ENCODE results near the gene ABLIM3.

Gene ABLIM3

DNA sequence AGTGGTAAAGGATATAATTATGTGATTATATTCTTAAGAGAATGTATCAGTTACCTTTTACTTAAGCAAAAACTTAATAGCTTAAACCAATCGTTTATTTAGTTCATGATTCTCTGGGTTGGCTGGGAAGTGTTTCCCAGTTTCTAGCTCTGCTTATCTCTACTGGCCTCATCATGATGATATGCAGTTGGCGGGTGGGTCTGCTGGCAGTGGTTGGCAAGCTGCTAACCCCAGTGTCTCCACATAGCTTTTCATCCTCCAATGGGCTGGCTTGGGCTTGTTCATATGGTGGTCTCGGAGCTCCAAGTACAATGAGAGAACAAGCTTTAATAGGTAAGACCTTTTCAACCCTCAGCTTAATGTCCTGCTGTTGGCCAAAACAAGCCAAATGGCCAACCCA lies 43.8 kb downstream of the ABLIM3 start:
- DNase-seq, result no peak

DNA sequence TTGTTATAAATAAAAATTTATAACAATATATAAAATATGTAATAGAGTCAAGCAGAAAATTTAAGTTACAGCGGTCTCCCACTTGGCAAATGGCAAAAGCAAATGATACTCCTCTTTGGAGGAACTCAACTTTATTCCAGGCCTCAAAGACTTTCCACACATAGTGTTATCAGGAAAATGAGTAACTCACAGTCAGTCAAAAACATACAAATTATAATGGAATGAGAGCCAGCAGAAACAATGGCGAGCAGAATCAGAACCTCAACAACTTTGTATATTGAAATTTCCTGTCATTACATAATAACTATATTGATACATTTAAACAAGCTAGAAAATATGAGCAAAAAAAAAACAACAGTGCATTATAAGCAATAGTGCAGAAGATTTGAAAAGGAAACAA lies 45.2 kb downstream of the ABLIM3 start:
- no peak for DNase-seq

DNA sequence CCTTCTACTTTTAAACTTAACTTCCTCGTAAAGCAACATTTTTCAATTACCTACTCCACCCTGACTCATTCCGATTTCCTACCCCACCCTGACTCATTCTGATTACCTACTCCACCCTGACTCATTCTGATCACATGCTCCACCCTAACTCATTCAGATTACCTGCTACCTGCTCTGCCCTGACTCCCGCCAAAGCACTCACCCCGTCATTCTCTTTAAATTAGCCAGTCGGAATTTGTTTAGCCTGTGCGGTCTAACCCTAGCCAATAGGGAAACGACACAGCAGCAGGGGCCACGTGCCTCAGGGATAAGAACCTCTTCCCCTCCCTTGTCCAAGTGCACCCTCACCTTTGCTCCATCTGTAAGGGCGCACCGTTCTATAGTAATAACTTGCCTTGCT lies 46.3 kb downstream of the ABLIM3 start:
- DNase-seq, result peak in 9 of 56 donors; percentile 3 to 43 (median 20)

DNA sequence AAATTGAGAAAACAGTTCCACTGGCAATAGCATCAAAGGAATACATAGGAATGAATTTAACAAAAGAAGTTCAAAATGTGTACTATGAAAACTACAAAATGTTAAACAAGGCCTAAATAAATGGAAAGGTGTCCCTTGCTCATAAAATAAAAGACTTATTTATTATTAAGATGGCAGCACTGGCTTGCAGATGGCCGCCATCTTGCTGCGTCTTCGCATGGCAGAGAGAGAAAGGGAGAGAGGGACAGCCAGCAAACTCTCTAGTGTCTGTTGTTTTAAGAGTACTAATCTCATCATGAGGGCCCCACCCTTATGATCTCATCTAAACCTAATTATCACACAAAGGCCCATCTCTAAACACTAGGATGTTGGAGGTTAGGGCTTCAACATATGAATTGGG lies 47.1 kb downstream of the ABLIM3 start:
- no peak for DNase-seq

DNA sequence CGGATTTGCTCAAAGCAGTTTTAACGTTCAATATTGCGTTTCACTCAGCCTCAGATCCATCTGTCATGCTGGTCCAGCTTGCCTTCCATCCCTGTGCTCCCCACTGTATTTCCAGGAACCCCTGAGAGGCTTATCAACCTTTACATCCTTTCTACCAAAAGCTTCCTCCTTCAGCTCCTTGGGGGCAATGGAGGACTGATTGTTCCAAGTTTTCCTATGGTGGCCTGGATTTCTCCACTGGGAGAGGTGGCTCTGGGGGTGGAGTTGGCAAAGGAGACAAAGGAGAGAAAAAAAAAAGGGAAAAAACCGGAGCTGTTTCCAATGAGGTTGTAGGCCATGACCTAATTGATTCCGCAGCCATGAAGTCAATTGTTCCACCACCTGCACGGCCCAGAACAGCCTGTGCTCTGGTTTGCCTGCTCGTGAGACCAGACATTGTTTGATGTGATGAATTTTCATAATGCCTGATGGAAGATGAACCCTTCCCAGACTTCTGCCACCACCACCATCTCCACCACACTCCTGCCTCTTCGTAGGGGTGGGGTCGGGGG lies 54.1 kb downstream of the ABLIM3 start:
- no peak for DNase-seq

DNA sequence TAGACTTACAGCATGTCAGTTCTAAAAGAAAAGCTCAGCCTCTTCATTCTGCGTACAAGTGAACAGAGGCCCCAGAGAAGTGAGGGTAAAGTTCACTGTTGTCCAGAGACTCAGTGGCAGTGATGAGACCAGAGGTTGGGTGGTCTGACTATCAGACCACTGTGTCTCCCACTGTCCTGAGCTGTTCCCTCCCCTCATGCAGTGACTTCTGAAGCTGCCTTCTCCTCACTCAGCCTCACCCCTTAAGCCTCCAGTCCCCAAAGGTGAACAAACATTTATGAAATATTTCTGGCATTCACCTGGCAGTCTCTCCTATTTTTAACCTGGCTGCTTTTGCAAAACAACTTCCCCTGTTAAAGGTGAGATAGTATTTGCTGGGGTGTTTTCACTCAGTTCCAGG lies 54.7 kb downstream of the ABLIM3 start:
- no peak for DNase-seq

DNA sequence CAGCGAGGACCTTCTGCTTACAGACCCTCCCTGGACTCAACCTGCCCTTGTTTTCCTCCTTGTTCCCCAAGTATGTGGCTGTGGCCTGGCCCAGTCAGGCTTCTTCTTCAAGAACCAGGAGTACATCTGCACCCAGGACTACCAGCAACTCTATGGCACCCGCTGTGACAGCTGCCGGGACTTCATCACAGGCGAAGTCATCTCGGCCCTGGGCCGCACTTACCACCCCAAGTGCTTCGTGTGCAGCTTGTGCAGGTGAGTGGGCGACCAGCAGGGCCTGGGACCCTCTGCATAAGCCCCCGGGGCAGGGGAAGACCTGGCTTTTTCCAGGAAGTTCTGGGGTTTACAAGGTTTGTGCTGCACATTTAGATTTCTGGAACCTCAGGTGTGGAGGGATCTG lies 56.9 kb downstream of the ABLIM3 start:
- DNase-seq, result no peak

DNA sequence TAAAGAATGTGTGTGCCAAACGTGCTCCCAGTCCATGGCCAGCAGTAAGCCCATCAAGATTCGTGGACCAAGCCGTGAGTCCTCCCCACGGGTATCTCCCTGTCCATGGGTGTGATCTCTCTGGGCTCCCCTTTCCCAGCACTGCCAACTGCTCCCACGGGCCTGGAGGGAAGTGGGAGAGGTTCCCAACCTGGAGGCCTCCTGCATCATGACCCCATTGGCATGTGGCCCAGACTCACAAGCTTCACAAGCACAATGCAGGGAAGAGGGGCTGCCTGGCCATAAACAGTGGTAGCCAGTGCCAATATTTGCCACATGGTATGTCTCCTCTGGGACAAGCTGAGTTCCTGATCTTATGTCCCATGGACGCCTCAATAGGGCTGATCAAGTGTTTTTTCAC lies 59.1 kb downstream of the ABLIM3 start:
- no peak for DNase-seq

DNA sequence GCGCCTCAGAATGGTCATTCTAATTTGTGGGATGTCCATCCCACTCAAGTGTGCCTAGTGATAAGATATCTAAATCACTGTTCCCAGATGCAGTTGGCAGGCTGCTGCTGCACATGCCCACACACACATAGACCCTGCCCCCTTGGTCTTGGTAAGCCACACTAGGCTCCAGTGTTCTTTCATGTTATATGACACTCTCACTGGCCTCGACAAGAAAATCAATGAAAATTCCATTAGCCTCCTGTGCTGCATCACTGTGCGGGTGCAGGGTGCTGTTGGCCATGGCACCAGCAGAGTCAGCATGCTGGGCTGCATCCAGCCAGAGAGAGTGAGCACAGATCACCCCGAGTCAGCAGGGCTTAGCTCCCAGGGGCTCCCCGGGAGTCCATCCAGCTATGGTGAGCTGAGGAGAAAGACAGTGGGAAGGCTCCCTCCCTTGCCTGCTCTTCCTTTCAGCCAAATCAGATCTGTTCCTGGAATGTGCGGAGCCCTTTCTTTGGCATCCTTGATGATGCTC lies 59.9 kb downstream of the ABLIM3 start:
- no peak for DNase-seq

DNA sequence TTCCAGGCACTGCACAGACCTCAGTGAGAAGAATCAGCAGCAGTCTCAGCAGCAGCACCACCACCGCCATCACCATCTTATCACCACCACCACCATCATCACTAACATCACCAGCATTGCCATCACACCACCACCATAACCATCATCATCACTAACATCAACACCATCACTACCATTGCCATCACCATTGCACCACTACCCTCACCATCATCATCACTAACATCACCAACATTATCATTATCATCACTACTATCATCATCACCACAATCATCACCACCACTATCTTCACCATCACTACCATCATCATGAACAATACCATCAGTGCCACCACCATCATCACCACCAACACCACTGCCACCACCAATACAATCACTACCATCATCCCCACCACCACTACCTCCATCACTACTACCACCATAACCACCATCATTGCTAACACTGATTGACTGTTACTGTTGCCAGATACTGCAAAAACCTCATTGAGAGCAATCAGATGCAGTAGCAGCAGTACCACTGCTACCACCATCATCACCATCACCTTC lies 61.7 kb downstream of the ABLIM3 start:
- DNase-seq, result no peak

DNA sequence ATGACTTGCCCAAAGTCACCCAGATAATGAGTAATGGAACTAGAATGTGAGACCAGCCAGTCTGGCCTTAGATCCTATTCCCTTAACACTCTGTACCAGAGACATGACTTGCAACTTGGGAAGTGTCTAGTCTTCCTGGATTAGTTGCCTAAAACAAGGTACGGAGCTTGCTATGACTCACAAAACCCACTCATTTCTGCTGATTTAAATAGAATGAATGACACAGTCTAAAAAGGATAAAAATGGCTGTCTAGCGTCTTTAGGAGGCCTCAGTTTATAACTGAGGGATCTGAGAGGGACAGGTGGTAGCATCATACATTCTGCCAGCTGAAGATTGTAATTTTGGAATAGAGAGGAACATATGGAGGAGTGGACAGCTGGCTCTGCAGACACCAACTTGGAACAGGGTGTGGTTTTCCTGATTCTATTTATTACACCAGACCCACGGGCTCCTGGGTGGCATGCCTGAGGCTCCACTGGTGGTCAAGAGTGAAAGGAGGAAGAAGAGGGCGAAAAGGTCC lies 62.7 kb downstream of the ABLIM3 start:
- DNase-seq, result peak in 2 of 56 donors; percentile 15 to 30

DNA sequence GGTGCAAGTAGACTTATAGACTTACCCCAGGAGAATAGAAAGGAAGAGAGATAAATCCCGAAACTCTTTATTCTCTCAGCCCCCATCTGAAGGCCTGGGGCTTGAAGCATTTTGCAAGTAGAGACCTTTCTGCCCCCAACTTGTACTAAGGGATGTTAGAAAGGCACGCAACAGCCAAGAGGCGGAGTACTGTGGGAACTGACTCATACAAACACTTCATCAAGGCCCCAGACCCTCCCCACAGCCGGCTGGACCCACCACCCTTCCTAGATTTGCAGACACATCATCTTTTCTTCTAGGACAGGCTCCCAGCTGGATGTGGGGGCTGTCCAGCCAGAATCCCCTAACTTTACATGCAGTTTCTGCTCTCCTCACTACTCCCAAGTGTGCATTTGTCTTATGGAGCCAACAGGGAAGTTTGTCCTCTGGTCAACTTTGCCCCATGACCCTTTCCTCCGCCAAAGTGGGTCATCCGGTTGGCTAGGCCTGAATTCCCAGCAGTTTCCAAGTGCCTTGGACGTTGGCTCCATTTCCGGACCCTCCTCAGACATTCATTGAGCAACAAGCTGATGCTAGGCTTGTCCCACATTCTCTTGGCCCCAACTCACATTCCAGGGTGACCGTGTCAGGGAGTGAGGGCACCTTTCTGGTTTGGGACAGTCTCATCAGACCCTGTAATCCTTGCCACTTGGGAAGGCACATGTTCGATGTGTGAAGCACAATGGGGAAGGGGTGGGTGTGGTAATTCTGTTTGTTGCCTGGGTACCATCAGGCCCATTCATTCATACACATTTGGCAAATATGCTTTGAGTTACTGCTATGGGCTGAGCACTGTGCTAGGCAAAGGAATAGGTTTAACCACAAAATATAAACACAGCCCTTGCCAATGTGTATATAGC lies 64.6 kb downstream of the ABLIM3 start:
- peak in 1 of 56 donors; percentile 17 for DNase-seq

DNA sequence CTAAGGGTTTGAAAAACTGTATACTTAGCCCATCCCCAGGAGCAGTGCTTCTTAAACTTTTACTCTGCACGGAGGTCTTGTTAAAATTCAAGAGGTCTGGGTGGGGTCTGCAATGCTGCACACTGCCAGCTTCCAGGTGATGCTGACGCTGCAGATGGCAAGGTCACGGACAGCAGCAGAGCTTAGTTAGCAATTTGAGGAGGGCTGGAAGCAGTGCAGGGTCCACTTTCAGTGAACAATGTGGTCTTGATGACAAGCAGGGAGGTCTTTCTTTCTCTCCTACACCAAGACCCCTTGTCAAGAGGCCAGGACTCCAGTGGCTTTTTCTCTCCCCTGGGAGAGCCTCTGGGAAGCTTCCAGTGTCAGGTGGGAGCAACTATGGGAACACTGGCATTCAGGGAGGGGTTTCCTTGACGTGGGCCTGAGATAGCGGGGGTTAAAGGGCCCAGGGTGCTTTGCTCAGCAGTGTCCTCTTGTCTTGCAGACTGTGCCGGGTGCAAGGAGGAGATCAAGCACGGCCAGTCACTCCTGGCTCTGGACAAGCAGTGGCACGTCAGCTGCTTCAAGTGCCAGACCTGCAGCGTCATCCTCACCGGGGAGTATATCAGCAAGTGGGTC lies 65.3 kb downstream of the ABLIM3 start:
- DNase-seq, result no peak

DNA sequence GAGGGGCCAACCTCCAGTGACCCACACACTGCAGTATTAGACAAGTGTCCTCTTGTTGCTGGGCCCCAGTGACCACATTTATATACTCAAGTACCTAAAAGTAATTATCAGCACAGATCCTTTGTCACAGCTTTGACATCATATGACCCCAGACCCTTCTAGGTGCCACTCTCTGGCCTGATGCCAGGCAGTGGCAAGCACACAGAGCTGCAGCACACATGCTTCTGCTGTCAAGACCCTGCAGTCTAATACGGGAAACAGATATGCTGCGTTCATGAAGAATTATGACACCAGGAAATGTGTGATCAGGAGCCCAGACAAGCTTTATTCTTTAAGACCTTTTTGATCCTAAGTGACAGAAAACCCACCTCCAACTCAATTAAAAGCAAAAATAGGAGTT lies 66.5 kb downstream of the ABLIM3 start:
- DNase-seq, result no peak

DNA sequence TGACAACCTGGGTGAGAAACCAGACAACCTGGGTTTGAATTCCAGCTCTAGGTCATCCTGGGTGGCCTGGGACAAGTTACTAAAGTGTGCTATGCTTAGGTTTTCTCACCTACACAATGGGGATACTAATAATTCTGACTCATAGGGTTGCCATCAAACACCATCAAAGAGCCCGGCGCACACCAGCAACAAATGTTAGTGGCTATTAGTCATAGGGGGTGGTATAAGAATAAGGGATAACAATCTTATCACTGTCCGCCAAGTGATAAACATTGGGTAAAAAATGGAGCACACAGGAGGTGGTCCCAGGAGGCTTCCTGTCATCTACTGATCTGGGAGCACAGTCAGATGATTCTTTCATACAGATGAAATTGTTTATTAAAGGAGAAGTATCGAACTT lies 68.9 kb downstream of the ABLIM3 start:
- DNase-seq, result no peak

DNA sequence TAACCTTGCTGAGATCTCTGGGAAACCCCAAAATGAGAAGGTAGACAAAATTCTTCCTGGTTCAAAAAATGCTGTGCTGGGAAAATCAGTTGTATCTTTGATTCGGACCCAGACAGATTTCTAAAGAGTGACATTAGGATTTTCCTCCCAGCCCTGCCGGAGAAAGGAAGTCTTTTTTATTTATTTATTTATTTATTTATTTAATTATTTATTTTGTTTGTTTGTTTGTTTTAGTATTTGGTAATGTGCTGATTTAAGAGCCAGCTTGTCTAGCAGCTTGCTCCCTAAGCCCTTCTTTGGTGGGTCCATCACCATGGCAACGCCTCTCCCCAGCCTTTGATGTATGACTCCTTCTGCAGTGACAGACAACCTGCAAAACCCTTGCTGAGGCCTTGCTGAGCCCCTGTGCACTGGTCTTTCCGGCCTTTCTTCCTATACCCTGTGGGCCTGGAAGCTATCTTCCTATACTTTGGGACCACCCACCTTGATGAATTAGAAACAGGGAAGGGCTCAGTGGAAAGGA lies 69.7 kb downstream of the ABLIM3 start:
- DNase-seq, result no peak

DNA sequence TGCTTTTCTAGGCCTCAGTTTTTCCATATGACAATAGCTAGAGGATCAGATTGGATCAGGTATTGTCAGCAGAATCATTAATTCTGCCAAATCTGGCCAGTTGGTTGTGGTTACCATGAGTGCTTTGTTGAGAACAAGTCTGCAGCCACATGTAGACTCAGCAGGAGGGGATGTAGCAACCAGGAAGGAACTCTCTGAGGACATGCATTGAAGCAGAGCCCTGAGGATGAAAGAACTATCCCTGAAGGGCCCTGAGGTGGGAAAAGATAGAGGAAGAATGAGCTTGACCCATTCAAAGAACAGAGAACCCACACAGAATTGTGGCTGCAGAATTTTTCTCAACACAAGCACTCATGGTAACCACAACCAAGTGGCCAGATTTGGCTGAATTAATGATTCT lies 70.3 kb downstream of the ABLIM3 start:
- no peak for DNase-seq

DNA sequence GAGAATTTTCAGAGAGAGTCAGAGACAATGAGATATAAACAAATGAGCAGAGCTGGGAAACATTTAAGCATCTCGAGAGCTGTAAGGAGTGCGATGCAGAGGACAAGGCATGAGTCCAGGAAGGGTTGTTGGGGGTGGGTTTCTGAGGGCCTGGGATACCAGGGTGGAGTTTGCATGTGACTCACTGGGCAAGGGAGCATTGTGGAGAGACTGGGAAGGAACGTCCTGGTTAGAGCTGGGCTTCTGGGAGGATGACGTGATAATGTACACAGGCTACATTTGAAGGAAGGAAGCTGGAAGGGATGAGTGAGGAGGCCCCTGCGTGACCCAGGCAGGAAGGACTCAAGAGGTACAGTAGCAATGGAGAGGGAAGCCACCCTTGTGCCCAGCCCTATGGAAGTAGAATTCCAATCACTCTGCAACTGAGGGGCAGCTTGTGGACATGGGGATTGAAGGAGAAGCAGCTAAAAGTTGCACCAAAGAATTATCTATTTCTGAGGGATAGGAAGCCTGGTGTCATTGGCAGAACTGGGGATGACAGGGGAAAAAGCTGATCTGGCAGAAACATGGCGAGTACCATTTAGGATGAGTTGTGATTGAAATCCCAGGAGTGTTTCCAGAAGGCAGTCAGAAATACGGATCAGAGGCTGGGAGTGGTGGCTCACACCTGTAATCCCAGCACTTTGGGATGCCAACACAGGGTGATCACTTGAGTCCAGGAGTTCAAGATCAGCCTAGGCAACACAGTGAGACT lies 71.1 kb downstream of the ABLIM3 start:
- no peak for DNase-seq

DNA sequence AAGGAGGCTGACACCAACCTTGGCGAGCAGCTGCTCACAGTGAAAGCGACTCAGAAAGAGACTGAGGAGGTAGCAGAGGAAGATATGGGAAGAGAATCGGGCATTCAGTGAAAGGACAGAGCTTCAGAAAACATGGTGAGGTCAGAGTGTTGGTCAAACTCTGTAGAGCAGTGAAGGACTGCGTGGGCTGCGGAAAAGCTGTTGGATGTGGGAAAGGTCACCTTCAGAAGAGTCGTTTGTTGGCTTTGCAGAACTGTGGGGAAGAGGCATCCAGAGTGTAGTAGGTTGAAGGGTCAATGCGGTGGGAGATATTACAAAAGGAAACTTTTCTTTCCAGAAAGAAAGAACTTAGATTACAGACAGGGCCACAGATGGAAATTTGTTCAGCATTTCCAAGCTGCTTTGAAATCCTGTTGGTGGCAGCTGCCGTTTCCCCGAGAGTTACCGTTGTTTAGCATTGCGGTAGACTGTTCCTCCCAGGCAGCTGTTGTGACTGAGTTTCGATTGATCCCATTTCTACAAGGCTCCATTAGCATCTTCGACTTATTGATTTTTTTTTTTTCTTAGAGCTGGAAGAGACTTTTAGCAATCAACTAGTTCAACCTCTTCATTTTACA lies 72.1 kb downstream of the ABLIM3 start:
- DNase-seq, result no peak

DNA sequence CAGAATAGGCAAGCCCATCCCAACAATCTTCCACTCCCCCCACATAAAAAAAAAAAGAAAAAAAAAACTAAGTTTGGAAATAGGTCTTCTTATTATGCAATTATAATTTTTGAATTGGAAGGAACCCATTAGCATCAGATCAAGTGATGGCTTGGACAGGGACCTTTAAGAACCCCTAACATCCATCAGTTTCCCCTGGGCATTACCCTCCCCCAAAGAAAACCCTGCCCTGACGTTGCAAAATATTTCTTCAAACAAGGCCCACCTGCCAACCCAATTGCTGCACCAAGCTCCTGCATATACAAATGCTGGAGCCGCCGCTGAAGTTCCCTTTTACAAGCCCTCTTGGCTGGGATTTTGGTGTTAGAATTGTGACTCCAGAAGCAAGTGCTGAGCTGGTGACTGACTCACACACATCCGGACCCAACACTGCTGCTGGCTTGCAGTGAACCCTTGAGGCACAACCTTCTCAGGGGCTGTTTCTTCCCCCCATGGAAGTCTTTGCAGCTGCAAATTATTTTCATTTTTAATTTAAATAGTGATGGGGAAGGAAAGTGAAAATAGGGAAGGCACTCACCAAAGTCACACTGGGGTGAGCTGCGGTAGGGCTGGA lies 74.3 kb downstream of the ABLIM3 start:
- no peak for DNase-seq
